Measurements from ENCODE around the gene VAT1L. TPM values are rescaled to one million over a fixed set of nuclear protein-coding genes. Genes with fewer than 3 reads are reported as not detected.
A peak's percentile ranks its signal among the peaks of the same experiment; 100 is the strongest.

Gene VAT1L
- total and polyA plus RNA-seq, 4 donors: 79.7 to 185 (median 154) TPM

GRCh38 chr16:77758508-77758907, 29.9 kb upstream of the VAT1L start:
- WGBS (ENCODE audit: insufficient coverage): 87% methylated on average over 2 of the region's 2 CpGs
- Histone ChIP-seq H3K36me3 (ENCODE audit: control insufficient read depth, insufficient read depth, low read length) (no peaks in the 10 kb centered on the region), H3K9me3 (ENCODE audit: control insufficient read depth, insufficient read depth, low read length) (no peaks in the 10 kb centered on the region), H3K27me3 (ENCODE audit: control insufficient read depth, insufficient read depth, low read length) (no peaks in the 10 kb centered on the region), H3K27ac (ENCODE audit: low read depth, low read length) (no peak overlapping the region), H3K4me3 (ENCODE audit: low read depth, low read length) (no peak overlapping the region), H3K4me1 (ENCODE audit: control insufficient read depth, insufficient read depth, low read length) (no peaks in the 10 kb centered on the region)
- DNase-seq (ENCODE audit: low read depth in 4 of 6, low spot score in 6 of 6): no peak

- Histone ChIP-seq H3K36me3 (ENCODE audit: control insufficient read depth, insufficient read depth, low read length) (no peaks in the 10 kb centered on the region), H3K4me3 (ENCODE audit: low read depth, low read length) (no peak overlapping the region), H3K4me1 (ENCODE audit: control insufficient read depth, insufficient read depth, low read length) (no peaks in the 10 kb centered on the region), H3K27ac (ENCODE audit: low read depth, low read length) (no peak overlapping the region), H3K9me3 (ENCODE audit: control insufficient read depth, insufficient read depth, low read length) (no peaks in the 10 kb centered on the region), H3K27me3 (ENCODE audit: control insufficient read depth, insufficient read depth, low read length) (no peaks in the 10 kb centered on the region)
- WGBS (ENCODE audit: insufficient coverage): no CpG with 5 or more reads among the region's 1 CpG
- no peak for DNase-seq (ENCODE audit: low read depth in 4 of 6, low spot score in 6 of 6)
Measured at GRCh38 chr16:77759201-77759600, 29.2 kb upstream of the VAT1L start.

- H3K36me3 ChIP-seq (ENCODE audit: control insufficient read depth, insufficient read depth, low read length): no peaks in the 10 kb centered on the region
- no peak overlapping the region for H3K4me3 ChIP-seq (ENCODE audit: low read depth, low read length)
- no peaks in the 10 kb centered on the region for H3K4me1 ChIP-seq (ENCODE audit: control insufficient read depth, insufficient read depth, low read length)
- no peak for DNase-seq (ENCODE audit: low read depth in 4 of 6, low spot score in 6 of 6)
- no peaks in the 10 kb centered on the region for H3K27me3 ChIP-seq (ENCODE audit: control insufficient read depth, insufficient read depth, low read length)
- 61% methylated on average over 2 of the region's 3 CpGs for WGBS (ENCODE audit: insufficient coverage)
- no peaks in the 10 kb centered on the region for H3K9me3 ChIP-seq (ENCODE audit: control insufficient read depth, insufficient read depth, low read length)
- H3K27ac ChIP-seq (ENCODE audit: low read depth, low read length): no peak overlapping the region
Measured at GRCh38 chr16:77759821-77760220, 28.5 kb upstream of the VAT1L start.

- Histone ChIP-seq H3K27ac (ENCODE audit: low read depth, low read length) (no peak overlapping the region), H3K4me3 (ENCODE audit: low read depth, low read length) (no peak overlapping the region), H3K9me3 (ENCODE audit: control insufficient read depth, insufficient read depth, low read length) (no peaks in the 10 kb centered on the region), H3K27me3 (ENCODE audit: control insufficient read depth, insufficient read depth, low read length) (no peaks in the 10 kb centered on the region), H3K36me3 (ENCODE audit: control insufficient read depth, insufficient read depth, low read length) (no peaks in the 10 kb centered on the region), H3K4me1 (ENCODE audit: control insufficient read depth, insufficient read depth, low read length) (no peaks in the 10 kb centered on the region)
- WGBS (ENCODE audit: insufficient coverage): 83% methylated on average over 1 of the region's 1 CpG
- DNase-seq (ENCODE audit: low read depth in 4 of 6, low spot score in 6 of 6): peak in 1 of 6 donors; percentile 39
Measured at GRCh38 chr16:77760800-77761199, 27.6 kb upstream of the VAT1L start.

GRCh38 chr16:77761204-77761603, 27.2 kb upstream of the VAT1L start:
- H3K27me3 ChIP-seq (ENCODE audit: control insufficient read depth, insufficient read depth, low read length): no peaks in the 10 kb centered on the region
- H3K4me3 ChIP-seq (ENCODE audit: low read depth, low read length): no peak overlapping the region
- DNase-seq (ENCODE audit: low read depth in 4 of 6, low spot score in 6 of 6): no peak
- no peaks in the 10 kb centered on the region for H3K36me3 ChIP-seq (ENCODE audit: control insufficient read depth, insufficient read depth, low read length)
- H3K27ac ChIP-seq (ENCODE audit: low read depth, low read length): no peak overlapping the region
- no peaks in the 10 kb centered on the region for H3K9me3 ChIP-seq (ENCODE audit: control insufficient read depth, insufficient read depth, low read length)
- H3K4me1 ChIP-seq (ENCODE audit: control insufficient read depth, insufficient read depth, low read length): no peaks in the 10 kb centered on the region
- WGBS (ENCODE audit: insufficient coverage): no CpG with 5 or more reads among the region's 1 CpG

GRCh38 chr16:77762262-77762661, 26.1 kb upstream of the VAT1L start:
- Histone ChIP-seq H3K27ac (ENCODE audit: low read depth, low read length) (no peak overlapping the region), H3K4me3 (ENCODE audit: low read depth, low read length) (no peak overlapping the region), H3K4me1 (ENCODE audit: control insufficient read depth, insufficient read depth, low read length) (no peaks in the 10 kb centered on the region), H3K9me3 (ENCODE audit: control insufficient read depth, insufficient read depth, low read length) (no peaks in the 10 kb centered on the region), H3K27me3 (ENCODE audit: control insufficient read depth, insufficient read depth, low read length) (no peaks in the 10 kb centered on the region), H3K36me3 (ENCODE audit: control insufficient read depth, insufficient read depth, low read length) (no peaks in the 10 kb centered on the region)
- WGBS (ENCODE audit: insufficient coverage): 77% methylated on average over 2 of the region's 2 CpGs
- no peak for DNase-seq (ENCODE audit: low read depth in 4 of 6, low spot score in 6 of 6)

- H3K27ac ChIP-seq (ENCODE audit: low read depth, low read length): no peak overlapping the region
Measured at GRCh38 chr16:77763994-77764393, 24.4 kb upstream of the VAT1L start.

GRCh38 chr16:77767211-77767610, 21.2 kb upstream of the VAT1L start:
- no peaks in the 10 kb centered on the region for H3K9me3 ChIP-seq (ENCODE audit: control insufficient read depth, insufficient read depth, low read length)
- no peaks in the 10 kb centered on the region for H3K27me3 ChIP-seq (ENCODE audit: control insufficient read depth, insufficient read depth, low read length)
- no peak for DNase-seq (ENCODE audit: low read depth in 4 of 6, low spot score in 6 of 6)
- no peaks in the 10 kb centered on the region for H3K36me3 ChIP-seq (ENCODE audit: control insufficient read depth, insufficient read depth, low read length)
- no CpG with 5 or more reads among the region's 4 CpGs for WGBS (ENCODE audit: insufficient coverage)
- H3K4me1 ChIP-seq (ENCODE audit: control insufficient read depth, insufficient read depth, low read length): no peaks in the 10 kb centered on the region
- no peak overlapping the region for H3K27ac ChIP-seq (ENCODE audit: low read depth, low read length)
- no peak overlapping the region for H3K4me3 ChIP-seq (ENCODE audit: low read depth, low read length)

More at GRCh38 chr16:77763994-77764393, 24.4 kb upstream of the VAT1L start:
- no peaks in the 10 kb centered on the region for H3K27me3 ChIP-seq (ENCODE audit: control insufficient read depth, insufficient read depth, low read length)
- H3K4me1 ChIP-seq (ENCODE audit: control insufficient read depth, insufficient read depth, low read length): no peaks in the 10 kb centered on the region
- H3K36me3 ChIP-seq (ENCODE audit: control insufficient read depth, insufficient read depth, low read length): no peaks in the 10 kb centered on the region
- no peaks in the 10 kb centered on the region for H3K9me3 ChIP-seq (ENCODE audit: control insufficient read depth, insufficient read depth, low read length)
- DNase-seq (ENCODE audit: low read depth in 4 of 6, low spot score in 6 of 6): no peak
- H3K4me3 ChIP-seq (ENCODE audit: low read depth, low read length): no peak overlapping the region
- WGBS (ENCODE audit: insufficient coverage): 60% methylated on average over 1 of the region's 1 CpG

GRCh38 chr16:77767826-77768225, 20.5 kb upstream of the VAT1L start:
- 50% methylated on average over 1 of the region's 3 CpGs for WGBS (ENCODE audit: insufficient coverage)
- Histone ChIP-seq H3K4me1 (ENCODE audit: control insufficient read depth, insufficient read depth, low read length) (no peaks in the 10 kb centered on the region), H3K27me3 (ENCODE audit: control insufficient read depth, insufficient read depth, low read length) (no peaks in the 10 kb centered on the region)

GRCh38 chr16:77775911-77776909, 12.2 kb upstream of the VAT1L start:
- Histone ChIP-seq H3K27me3 (ENCODE audit: control insufficient read depth, insufficient read depth, low read length) (no peaks in the 10 kb centered on the region), H3K27ac (ENCODE audit: low read depth, low read length) (no peak overlapping the region), H3K9me3 (ENCODE audit: control insufficient read depth, insufficient read depth, low read length) (no peaks in the 10 kb centered on the region), H3K4me1 (ENCODE audit: control insufficient read depth, insufficient read depth, low read length) (no peaks in the 10 kb centered on the region), H3K4me3 (ENCODE audit: low read depth, low read length) (no peak overlapping the region), H3K36me3 (ENCODE audit: control insufficient read depth, insufficient read depth, low read length) (no peaks in the 10 kb centered on the region)
- WGBS (ENCODE audit: insufficient coverage): 83% methylated on average over 2 of the region's 6 CpGs
- DNase-seq (ENCODE audit: low read depth in 4 of 6, low spot score in 6 of 6): no peak

More at GRCh38 chr16:77767826-77768225, 20.5 kb upstream of the VAT1L start:
- Histone ChIP-seq H3K27ac (ENCODE audit: low read depth, low read length) (no peak overlapping the region), H3K4me3 (ENCODE audit: low read depth, low read length) (no peak overlapping the region), H3K36me3 (ENCODE audit: control insufficient read depth, insufficient read depth, low read length) (no peaks in the 10 kb centered on the region), H3K9me3 (ENCODE audit: control insufficient read depth, insufficient read depth, low read length) (no peaks in the 10 kb centered on the region)
- no peak for DNase-seq (ENCODE audit: low read depth in 4 of 6, low spot score in 6 of 6)
